RWPE2 (cell line): ENCODE results near the gene LSM10.

Experiments
- ATAC-seq: fragments of 200-7000 bp; cut with Tn5 transposase; 3 replicates; pipeline ENCODE4 v1.9.1; 2021; ENCODE audit warnings: low read depth
- DNase-seq: peaks from one replicate; pipeline ENCODE4 v3.0.0-alpha.2; 2020; ENCODE audit warnings: low spot score
- H3K27ac ChIP-seq: fragments of 450-650 bp; 2 replicates; pipeline ENCODE4 v1.5.1; 2017; ENCODE audit warnings: mild to moderate bottlenecking; ENCODE audit not compliant: poor library complexity, severe bottlenecking
- H3K27me3 ChIP-seq: fragments of 250-450 bp; sonication (Bioruptor Pico); 2 replicates; pipeline ENCODE4 v1.5.1; 2021; ENCODE audit warnings: mild to moderate bottlenecking, moderate library complexity; ENCODE audit not compliant: insufficient read depth, poor library complexity, severe bottlenecking
- H3K36me3 ChIP-seq: fragments of 250-450 bp; sonication (Bioruptor Pico); 2 replicates; pipeline ENCODE4 v1.5.1; 2020; ENCODE audit warnings: low read depth, mild to moderate bottlenecking, moderate library complexity
- H3K4me1 ChIP-seq: fragments of 250-450 bp; sonication (Bioruptor Pico); 2 replicates; pipeline ENCODE4 v1.5.1; 2021; ENCODE audit warnings: mild to moderate bottlenecking, moderate library complexity; ENCODE audit not compliant: insufficient read depth, poor library complexity, severe bottlenecking
- H3K4me3 ChIP-seq: fragments of 250-450 bp; sonication (Bioruptor Pico); 2 replicates; pipeline ENCODE4 v1.5.1; 2021; ENCODE audit warnings: mild to moderate bottlenecking, moderate library complexity; ENCODE audit not compliant: severe bottlenecking
- H3K9me3 ChIP-seq: fragments of 250-450 bp; sonication (Bioruptor Pico); 2 replicates; pipeline ENCODE4 v1.5.1; 2021; ENCODE audit warnings: mild to moderate bottlenecking, moderate library complexity; ENCODE audit not compliant: severe bottlenecking
- CTCF ChIP-seq: fragments of 450-650 bp; IDR thresholded peaks from one replicate; pipeline ENCODE4 v1.5.1; 2017; ENCODE audit warnings: mild to moderate bottlenecking, moderate library complexity; ENCODE audit not compliant: poor library complexity, severe bottlenecking

The LSM10 gene

DNA sequence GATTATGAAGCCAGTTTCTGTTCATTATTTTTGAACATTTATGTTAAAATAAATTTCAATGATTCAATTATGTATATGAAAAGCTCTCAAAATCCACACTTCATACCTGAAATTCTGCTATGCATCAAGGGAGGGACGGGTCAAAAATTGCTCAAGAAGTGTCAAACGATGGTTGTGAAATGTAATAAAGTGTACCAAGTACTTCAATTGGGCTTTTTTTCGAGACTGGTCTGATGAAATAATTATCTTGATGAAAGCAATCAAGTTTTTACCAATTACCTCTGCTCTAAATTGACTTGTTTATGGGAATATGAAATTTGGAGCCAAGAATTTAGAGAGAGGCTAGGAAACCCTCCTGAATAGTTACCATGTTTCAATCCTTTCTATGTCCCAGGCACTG is 44.6 kb upstream of the LSM10 start:
- ATAC-seq (no peak), DNase-seq (no peak)
- Histone ChIP-seq H3K36me3 (no peaks in the 10 kb centered on the region), H3K9me3 (no peaks in the 10 kb centered on the region), H3K4me3 (no peak overlapping the region), H3K27ac (no peak overlapping the region), H3K27me3 (no peaks in the 10 kb centered on the region), H3K4me1 (peaks cover 3% of the 10 kb centered on the region)
- no peak for TF ChIP-seq CTCF

DNA sequence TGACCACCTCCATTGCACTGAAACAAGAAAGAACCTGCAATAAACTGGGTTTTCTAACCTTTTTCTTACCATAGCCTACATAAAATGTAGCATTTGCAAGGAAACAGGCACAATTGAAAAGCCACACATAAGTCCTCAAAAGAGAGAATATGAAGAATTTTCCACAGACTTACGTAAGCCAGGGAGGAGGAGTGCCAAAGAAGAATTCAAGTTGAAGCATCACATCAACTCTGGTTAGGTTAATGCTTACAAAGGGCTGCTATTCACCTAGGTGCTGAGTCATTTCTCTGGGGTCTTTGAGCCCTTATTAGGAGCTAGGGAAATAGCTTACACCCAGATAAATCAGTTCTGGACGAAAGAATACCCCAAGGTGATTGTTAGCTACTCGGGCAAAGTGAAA is 42.9 kb upstream of the LSM10 start:
- Histone ChIP-seq H3K27ac (no peak overlapping the region), H3K36me3 (no peaks in the 10 kb centered on the region), H3K4me1 (peaks cover 13% of the 10 kb centered on the region), H3K27me3 (no peaks in the 10 kb centered on the region), H3K4me3 (no peak overlapping the region), H3K9me3 (no peaks in the 10 kb centered on the region)
- TF ChIP-seq CTCF, result no peak
- ATAC-seq, result no peak
- DNase-seq, result no peak

GRCh38 chr1:36440044-36440443 is 42.3 kb upstream of the LSM10 start:
- no peak for TF ChIP-seq CTCF
- H3K27me3 ChIP-seq, result no peaks in the 10 kb centered on the region
- no peaks in the 10 kb centered on the region for H3K36me3 ChIP-seq
- H3K9me3 ChIP-seq, result no peaks in the 10 kb centered on the region
- ATAC-seq, result no peak
- H3K27ac ChIP-seq, result no peak overlapping the region
- H3K4me3 ChIP-seq, result no peak overlapping the region
- H3K4me1 ChIP-seq, result peaks cover 13% of the 10 kb centered on the region
- no peak for DNase-seq

- Histone ChIP-seq H3K27ac (no peak overlapping the region), H3K36me3 (no peaks in the 10 kb centered on the region), H3K4me3 (no peak overlapping the region), H3K9me3 (no peaks in the 10 kb centered on the region), H3K4me1 (peaks cover 13% of the 10 kb centered on the region), H3K27me3 (no peaks in the 10 kb centered on the region)
- ATAC-seq, result no peak
- DNase-seq, result no peak
- no peak for TF ChIP-seq CTCF
Observed at GRCh38 chr1:36438715-36439114, 41.0 kb upstream of the LSM10 start.

DNA sequence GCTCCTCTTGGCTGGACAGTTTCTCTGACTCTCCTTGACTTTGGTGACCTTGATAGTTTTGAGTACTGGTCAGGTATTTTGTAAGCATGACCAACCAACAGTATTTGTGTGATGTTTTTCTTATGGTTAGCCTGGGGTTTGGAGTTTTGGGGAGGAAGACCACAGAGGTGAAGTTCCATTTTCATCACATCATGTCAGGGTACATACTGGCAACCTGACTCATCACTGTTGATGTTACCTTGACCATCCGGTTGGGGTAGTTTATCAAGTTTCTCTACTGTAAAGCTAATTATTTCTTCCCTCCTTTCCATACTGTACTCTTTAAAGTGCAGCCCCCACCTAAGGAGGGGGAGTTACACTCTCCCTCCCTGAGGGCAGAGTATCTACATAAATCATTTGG is 39.1 kb upstream of the LSM10 start:
- H3K4me3 ChIP-seq, result no peak overlapping the region
- peak overlapping the region; percentile 73 for H3K27ac ChIP-seq
- no peaks in the 10 kb centered on the region for H3K27me3 ChIP-seq
- DNase-seq (no peak), ATAC-seq (peak; percentile 96)
- no peaks in the 10 kb centered on the region for H3K36me3 ChIP-seq
- H3K4me1 ChIP-seq, result peaks cover 13% of the 10 kb centered on the region
- no peak for TF ChIP-seq CTCF
- H3K9me3 ChIP-seq, result no peaks in the 10 kb centered on the region
